HepG2 (cell line): ENCODE measurements around the gene GPS1. TPM values are rescaled to one million over a fixed set of nuclear protein-coding genes. Genes with fewer than 3 reads are reported as not detected.

Experiments used
- ATAC-seq: fragments of 200-7000 bp; cut with Tn5 transposase; 3 replicates; pipeline ENCODE4 v1.9.1; 2020; ENCODE audit warnings: mild to moderate bottlenecking, moderate library complexity
- BruUV-seq: library from RNA; stranded (reverse); fragments of 400-500 nt; replicated peaks from 2 replicates; lab custom pipeline; 2021; lab: Mats Ljungman, UMichigan
- CTCF ChIA-PET: fragments of 300-600 bp; formaldehyde crosslinking; extraction: SDS; loops from one replicate; lab custom pipeline; 2021; ENCODE audit warnings: low total read pairs, inconsistent platforms, low intra/inter-chr PET ratio; lab: Yijun Ruan, JAX
- POLR2A ChIA-PET: fragments of 350-600 bp; sonication (Branson Sonifier 250); formaldehyde crosslinking; loops from one replicate; lab custom pipeline; 2020; ENCODE audit warnings: antibody characterized with exemption, inconsistent platforms; lab: Yijun Ruan, JAX
- DNase-seq: peaks from one replicate; pipeline ENCODE4 v3.0.0-alpha.2; 2015; ENCODE audit warnings: low spot score
- FAIRE-seq: peaks from 3 replicates; lab custom pipeline; 2011; peaks lifted over from hg19 to GRCh38; lab: Jason Lieb, UNC
- H2AFZ ChIP-seq: one replicate; pipeline ENCODE4 v1.6.1; 2011; ENCODE audit warnings: low read length, inconsistent platforms
- H3K27ac ChIP-seq: fragments of 300-600 bp; 3 replicates; pipeline ENCODE4 v1.8.0; 2011; ENCODE audit warnings: mixed run types, mild to moderate bottlenecking, mixed read lengths, low read length, inconsistent platforms; ENCODE audit not compliant: insufficient read depth; ENCODE audit errors: extremely low read length
- H3K27me3 ChIP-seq, 2 experiments: fragments of 200-600 bp in 1 of 2; 2 replicates in 1 of 2; 3 replicates in 1 of 2; pipeline versions ENCODE4 v1.6.0 to v1.8.0; 2011; ENCODE audit warnings: low read length in 2 of 2, mild to moderate bottlenecking in 2 of 2, moderate library complexity in 2 of 2, inconsistent platforms in 1 of 2; ENCODE audit not compliant: insufficient read depth in 2 of 2, control insufficient read depth in 1 of 2
- H3K36me3 ChIP-seq, 2 experiments: fragments of 200-600 bp in 1 of 2; replicated peaks in 1 of 2; 2 replicates in 1 of 2; 3 replicates in 1 of 2; pipeline versions ENCODE4 v1.5.1 to v1.8.0; 2011; ENCODE audit warnings: low read length in 2 of 2, inconsistent platforms in 1 of 2; ENCODE audit not compliant: insufficient read depth in 2 of 2, control insufficient read depth in 1 of 2
- H3K4me1 ChIP-seq: 2 replicates; pipeline ENCODE4 v1.5.1; 2012; ENCODE audit warnings: low read length, inconsistent platforms; ENCODE audit not compliant: insufficient read depth
- H3K4me2 ChIP-seq: 2 replicates; pipeline ENCODE4 v1.6.0; 2011; ENCODE audit warnings: low read depth, low read length, inconsistent platforms
- H3K4me3 ChIP-seq, 3 experiments: fragments of 200-600 bp in 1 of 3; sonication (generic), shearing (Covaris generic) in 1 of 3; replicated peaks in 1 of 3; 2 replicates each; pipeline ENCODE4 v1.5.1; 2011 to 2016; ENCODE audit warnings: low read length in 3 of 3, inconsistent platforms in 2 of 3, low read depth in 2 of 3, mild to moderate bottlenecking in 2 of 3, control low read depth in 1 of 3, mixed read lengths in 1 of 3; ENCODE audit not compliant: insufficient read depth in 1 of 3
- H3K79me2 ChIP-seq: one replicate; pipeline ENCODE4 v1.6.1; 2011; ENCODE audit warnings: low read length, inconsistent platforms; ENCODE audit not compliant: insufficient read depth
- H3K9ac ChIP-seq: 2 replicates; pipeline ENCODE4 v1.6.0; 2011; ENCODE audit warnings: mild to moderate bottlenecking, low read depth, low read length, inconsistent platforms; ENCODE audit not compliant: insufficient read depth
- H3K9me3 ChIP-seq: 2 replicates; pipeline ENCODE4 v1.5.1; 2012; ENCODE audit warnings: mild to moderate bottlenecking, low read length
- H4K20me1 ChIP-seq: 2 replicates; pipeline ENCODE4 v1.6.0; 2011; ENCODE audit warnings: inconsistent platforms, mild to moderate bottlenecking, low read length, moderate library complexity; ENCODE audit not compliant: insufficient read depth
- AGO2 ChIP-seq: fragments of 200-400 bp; formaldehyde crosslinking; optimal IDR thresholded peaks from 2 replicates; pipeline ENCODE3; 2017; ENCODE audit warnings: mild to moderate bottlenecking, low read depth, low read length, moderate library complexity
- BRD4 ChIP-seq: sonication (generic); formaldehyde crosslinking; IDR thresholded peaks from 2 replicates; pipeline ENCODE4 v1.4.0; 2020; ENCODE audit warnings: missing genetic modification reagents
- FUBP1 ChIP-seq: sonication (generic); formaldehyde crosslinking; IDR thresholded peaks from 2 replicates; pipeline ENCODE4 v1.5.1; 2020; ENCODE audit warnings: missing genetic modification reagents, mild to moderate bottlenecking, borderline replicate concordance
- HIC2 ChIP-seq: sonication (generic); formaldehyde crosslinking; IDR thresholded peaks from 2 replicates; pipeline ENCODE4 v1.9.0; 2022; ENCODE audit warnings: low read depth, missing genetic modification reagents
- HNRNPL ChIP-seq: fragments of 200-400 bp; formaldehyde crosslinking; IDR thresholded peaks from 2 replicates; pipeline ENCODE4 v1.6.1; 2017; ENCODE audit warnings: mild to moderate bottlenecking, low read depth, low read length
- KDM2A ChIP-seq: sonication (generic); formaldehyde crosslinking; IDR thresholded peaks from 2 replicates; pipeline ENCODE4 v1.4.0; 2020; ENCODE audit warnings: low read depth, missing genetic modification reagents, borderline replicate concordance
- KLF12 ChIP-seq: sonication (generic); formaldehyde crosslinking; IDR thresholded peaks from 2 replicates; pipeline ENCODE4 v1.4.0; 2020; ENCODE audit warnings: missing genetic modification reagents, borderline replicate concordance
- REPIN1 ChIP-seq: sonication (generic); formaldehyde crosslinking; IDR thresholded peaks from 2 replicates; pipeline ENCODE4 v1.8.0; 2022; ENCODE audit warnings: missing genetic modification reagents, low read depth, mild to moderate bottlenecking, borderline replicate concordance
- ZC3H13 ChIP-seq: sonication (generic); formaldehyde crosslinking; IDR thresholded peaks from 2 replicates; pipeline ENCODE4 v1.8.1; 2023; ENCODE audit warnings: mild to moderate bottlenecking, missing genetic modification reagents, moderate library complexity
- ZNF317 ChIP-seq: sonication (generic); formaldehyde crosslinking; IDR thresholded peaks from 2 replicates; pipeline ENCODE4 v1.5.0; 2020; ENCODE audit warnings: mild to moderate bottlenecking, missing genetic modification reagents
- ZNF33B ChIP-seq: sonication (generic); formaldehyde crosslinking; IDR thresholded peaks from 2 replicates; pipeline ENCODE4 v1.5.1; 2020; ENCODE audit warnings: mild to moderate bottlenecking, missing genetic modification reagents
- ZNF574 ChIP-seq: sonication (generic); formaldehyde crosslinking; IDR thresholded peaks from 2 replicates; pipeline ENCODE4 v1.4.0; 2020; ENCODE audit warnings: missing genetic modification reagents
- WGBS: methylation state at CpG from one replicate; pipeline ENCODE4 v1.1.6; 2017; ENCODE audit warnings: low lambda C conversion rate; 5-methylcytosine and 5-hydroxymethylcytosine counted together
- in situ Hi-C: cut with HindIII; loops from 2 replicates; pipeline ENCODE4 v1.10.0; 2017; ENCODE audit warnings: low pct_unique_long_range_greater_than_20kb; ENCODE audit not compliant: extremely low pct_ligation_motif_present
- intact Hi-C: fragments of 100-400 bp; cut with micrococcal nuclease; formaldehyde crosslinking; loops from one replicate; pipeline ENCODE4 v1.10.0; 2022; ENCODE audit not compliant: unreplicated experiment
- polyA plus RNA-seq, 8 experiments: library from polyadenylated mRNA; depleted of rRNA in 3 of 8; stranded (reverse) in 7 of 8; unstranded in 1 of 8; fragments of >200 nt; fragmentation: Illumina TruSeq in 4 of 8; extraction: Trizol in 4 of 8; gene quantifications; 2 replicates each; pipeline versions ENCODE4 v1.2.1 to v1.2.3, GENCODE V29; 2011 to 2016; ENCODE audit warnings: low read depth in 4 of 8, missing spikeins in 1 of 8, mixed read lengths in 1 of 8; ENCODE audit not compliant: insufficient read depth in 1 of 8
- total RNA-seq, 5 experiments: library from RNA; depleted of rRNA; stranded (reverse); fragments of >200 nt; fragmentation: Illumina TruSeq; extraction: Trizol; gene quantifications; 2 replicates each; pipeline ENCODE4 v1.2.3, GENCODE V29; 2016; ENCODE audit warnings: low read depth in 1 of 5
- TF ChIP-seq, protein P1 (sequence below): sonication (generic); formaldehyde crosslinking; IDR thresholded peaks from 2 replicates; pipeline ENCODE4 v1.4.0; 2020; ENCODE audit warnings: missing genetic modification reagents, mild to moderate bottlenecking, borderline replicate concordance

Gene GPS1
- total and polyA plus RNA-seq, 2 of the 13 experiments (the other 11 are each of a cell fraction or from before 2014, with no cell fraction given), result 124 to 128 TPM

DNA sequence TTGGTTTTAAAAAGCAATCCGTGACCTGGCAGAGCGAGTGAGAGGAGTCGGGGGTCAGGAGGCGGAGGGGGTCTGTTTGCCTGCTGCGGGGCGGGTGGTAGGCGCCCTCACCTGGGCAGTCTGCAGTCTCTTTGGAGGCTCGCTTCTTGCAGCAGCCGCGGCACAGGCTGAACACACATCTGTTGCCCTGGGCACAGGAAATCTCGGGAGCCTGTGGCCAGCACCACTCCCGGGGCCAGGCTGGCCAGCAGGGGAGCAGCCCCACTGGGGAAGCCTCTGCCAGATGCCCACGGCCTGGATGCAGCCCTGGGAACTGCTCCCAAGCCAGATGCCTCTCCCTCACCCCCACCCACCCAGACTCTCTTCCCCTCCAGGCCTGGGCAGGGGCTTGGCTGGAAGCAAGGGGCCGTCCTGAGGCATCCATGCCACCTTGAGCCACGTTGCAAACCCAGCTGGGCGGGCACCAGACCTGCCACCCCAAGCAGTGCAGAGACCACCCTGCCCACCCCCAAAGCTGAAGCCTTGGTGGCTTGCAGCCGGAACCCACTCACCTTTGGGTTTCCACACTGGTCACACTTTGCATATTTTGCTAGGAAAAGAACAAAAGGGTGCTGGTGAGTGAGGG is 6.6 kb downstream of the GPS1 start:
- peaks cover 42% of the 10 kb centered on the region for H3K4me1 ChIP-seq
- in situ Hi-C loops (no loop called here), intact Hi-C loops (no loop called here)
- peak overlapping the region; percentile 91 for H3K27ac ChIP-seq
- WGBS, result 99% methylated on average over 14 of the region's 17 CpGs
- no peak overlapping the region for H2AFZ ChIP-seq
- CTCF ChIA-PET, result no interaction called here
- H3K4me3 ChIP-seq, result no peak overlapping the region
- no TSS peak for BruUV-seq
- no peaks in the 10 kb centered on the region for H3K9me3 ChIP-seq
- DNase-seq (no peak), FAIRE-seq (no peak), ATAC-seq (no peak)
- no peak overlapping the region for H3K4me2 ChIP-seq
- POLR2A ChIA-PET, result interaction anchor here (1.0 to 1.7 kb wide), 3 partner anchors 21 to 44 kb away, joined by 4 to 6 read pairs (median 4); partner anchors contain the start of gene DCXR
- H3K9ac ChIP-seq, result peak overlapping the region; percentile 5; the same call in 1 of the 2 replicates
- peaks cover 4% of the 10 kb centered on the region for H3K79me2 ChIP-seq
- H3K27me3 ChIP-seq, result no peaks in the 10 kb centered on the region
- H4K20me1 ChIP-seq, result no peaks in the 10 kb centered on the region
- peaks cover 48 to 75% of the 10 kb centered on the region in 2 experiments for H3K36me3 ChIP-seq
- TF ChIP-seq BRD4 (CRISPR knock-in tag) (0 out of 2 replicates have a peak, but pooled peaks have one; percentile 41), ZNF317 (CRISPR knock-in tag) (no peak), HNRNPL (peak; percentile 80), AGO2 (peak; percentile 85), KDM2A (CRISPR knock-in tag) (0 out of 2 replicates have a peak, but pooled peaks have one; percentile 13), FUBP1 (CRISPR knock-in tag) (no peak), ZC3H13 (CRISPR knock-in tag) (peak; percentile 17; the same call in 1 of the 2 replicates), KLF12 (CRISPR knock-in tag) (no peak), HIC2 (CRISPR knock-in tag) (0 out of 2 replicates have a peak, but pooled peaks have one; percentile 35), REPIN1 (CRISPR knock-in tag) (no peak), ZNF574 (CRISPR knock-in tag) (peak; percentile 16; the same call in 1 of the 2 replicates), ZNF33B (CRISPR knock-in tag) (0 out of 2 replicates have a peak, but pooled peaks have one; percentile 18)
- TF ChIP-seq, protein P1, sequence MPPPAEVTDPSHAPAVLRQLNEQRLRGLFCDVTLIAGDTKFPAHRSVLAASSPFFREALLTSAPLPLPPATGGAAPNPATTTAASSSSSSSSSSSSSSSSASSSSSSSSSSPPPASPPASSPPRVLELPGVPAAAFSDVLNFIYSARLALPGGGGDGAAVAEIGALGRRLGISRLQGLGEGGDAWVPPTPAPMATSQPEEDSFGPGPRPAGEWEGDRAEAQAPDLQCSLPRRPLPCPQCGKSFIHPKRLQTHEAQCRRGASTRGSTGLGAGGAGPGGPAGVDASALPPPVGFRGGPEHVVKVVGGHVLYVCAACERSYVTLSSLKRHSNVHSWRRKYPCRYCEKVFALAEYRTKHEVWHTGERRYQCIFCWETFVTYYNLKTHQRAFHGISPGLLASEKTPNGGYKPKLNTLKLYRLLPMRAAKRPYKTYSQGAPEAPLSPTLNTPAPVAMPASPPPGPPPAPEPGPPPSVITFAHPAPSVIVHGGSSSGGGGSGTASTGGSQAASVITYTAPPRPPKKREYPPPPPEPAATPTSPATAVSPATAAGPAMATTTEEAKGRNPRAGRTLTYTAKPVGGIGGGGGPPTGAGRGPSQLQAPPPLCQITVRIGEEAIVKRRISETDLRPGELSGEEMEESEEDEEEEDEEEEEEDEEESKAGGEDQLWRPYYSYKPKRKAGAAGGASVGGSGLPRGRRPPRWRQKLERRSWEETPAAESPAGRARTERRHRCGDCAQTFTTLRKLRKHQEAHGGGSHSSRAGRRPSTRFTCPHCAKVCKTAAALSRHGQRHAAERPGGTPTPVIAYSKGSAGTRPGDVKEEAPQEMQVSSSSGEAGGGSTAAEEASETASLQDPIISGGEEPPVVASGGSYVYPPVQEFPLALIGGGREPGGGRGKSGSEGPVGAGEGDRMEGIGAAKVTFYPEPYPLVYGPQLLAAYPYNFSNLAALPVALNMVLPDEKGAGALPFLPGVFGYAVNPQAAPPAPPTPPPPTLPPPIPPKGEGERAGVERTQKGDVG (CRISPR knock-in tag), result no peak
